NCI-H2081 (cell line): ENCODE data around the gene SOX30.

Experiments used
- DNase-seq, 2 experiments: peaks; one replicate each; lab custom pipeline; 2025; lab: John Stamatoyannopoulos, UW

Gene SOX30

DNA sequence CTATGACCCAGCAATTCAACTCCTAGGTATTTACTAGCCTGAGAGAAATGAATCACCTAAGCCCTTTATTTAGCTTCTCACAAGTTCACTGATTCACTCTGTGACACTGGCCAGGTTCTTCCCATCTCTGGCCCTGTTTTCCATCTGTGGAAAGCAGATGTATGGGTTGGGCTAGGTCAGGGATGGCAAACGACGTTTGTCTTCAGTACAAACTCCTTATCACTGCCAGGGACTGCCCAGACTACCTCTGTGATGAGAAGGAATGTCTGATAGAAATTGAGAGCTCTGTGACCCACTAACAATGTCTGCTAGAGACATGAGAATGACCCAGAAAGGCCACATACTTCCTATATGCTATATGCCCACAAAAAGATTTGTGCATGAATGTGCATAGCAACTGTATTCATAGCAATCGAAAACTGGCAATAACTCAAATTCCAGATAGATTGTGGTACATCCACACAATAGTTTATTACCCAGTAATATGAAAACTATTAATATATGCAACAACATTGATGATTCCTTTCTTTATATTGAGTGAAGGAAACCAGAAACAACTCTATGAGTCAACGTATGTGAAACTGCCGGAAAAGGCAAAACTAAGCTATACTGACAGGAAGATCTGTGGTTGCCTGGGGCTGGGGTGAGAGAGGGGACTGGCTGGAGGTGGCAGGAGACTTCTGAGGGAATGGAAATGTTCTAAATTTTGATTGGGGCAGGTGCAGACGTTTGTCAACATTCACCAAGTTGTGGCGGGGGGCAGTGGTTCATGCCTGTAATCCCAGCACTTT lies 44.7 kb downstream of the SOX30 start:
- no peak for DNase-seq

DNA sequence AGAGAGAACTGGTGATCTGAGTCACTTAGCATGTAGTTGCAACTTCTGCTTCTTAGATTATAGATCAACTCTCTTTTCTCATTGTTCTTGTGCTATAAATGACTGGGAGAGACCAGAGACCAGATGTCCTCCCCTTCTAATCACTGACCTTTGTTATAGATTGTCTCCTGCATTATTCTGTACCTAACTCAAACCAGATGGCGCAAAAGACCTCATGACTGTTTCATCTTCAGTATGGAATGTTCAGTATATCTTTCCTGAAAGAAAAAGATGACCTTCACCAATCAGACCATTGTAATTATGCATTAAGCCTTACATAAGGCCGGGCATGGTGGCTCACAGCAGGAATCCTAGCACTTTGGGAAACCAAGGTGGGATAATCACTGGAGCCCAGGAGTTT lies 46.2 kb downstream of the SOX30 start:
- DNase-seq, result no peak

DNA sequence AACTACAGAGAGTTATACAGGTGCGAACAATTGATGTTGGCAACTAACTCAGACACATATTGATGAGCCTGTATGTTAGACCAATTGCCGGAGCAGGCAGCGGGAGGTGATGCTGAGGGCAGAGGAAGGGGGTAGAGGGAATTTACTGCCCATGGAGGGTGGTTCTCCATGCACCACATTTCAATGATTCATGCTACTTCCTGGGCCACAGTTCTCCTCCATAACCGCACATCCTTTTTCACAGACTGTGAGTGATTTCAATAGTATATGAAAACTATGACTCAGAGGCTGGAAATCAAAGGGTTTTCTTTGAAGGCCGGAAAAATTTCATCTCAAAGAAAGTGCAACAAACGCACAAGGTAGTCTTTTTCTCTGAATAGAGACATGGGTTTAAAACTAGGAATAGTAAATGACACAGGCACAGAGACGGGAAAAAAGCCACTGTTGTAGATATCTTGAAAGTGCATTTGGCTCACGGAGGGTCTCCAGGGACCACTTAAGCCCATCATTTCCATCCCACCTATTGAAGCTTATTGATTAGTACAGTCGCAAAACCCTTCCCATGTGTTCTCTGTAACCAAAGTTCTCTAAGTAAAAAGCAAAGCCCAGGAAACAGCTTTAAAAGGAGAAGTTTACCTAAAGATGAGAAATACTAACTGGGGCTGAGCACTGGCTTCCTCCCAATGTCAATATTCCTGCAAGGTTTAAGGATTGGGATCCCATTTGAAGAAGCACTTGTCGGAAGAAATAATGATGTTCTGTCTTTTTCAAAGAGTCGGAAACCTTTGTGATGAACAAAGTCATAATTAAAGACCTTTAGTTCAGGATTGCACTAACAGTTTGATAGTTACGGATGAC lies 48.7 kb downstream of the SOX30 start:
- peak in 1 of 2 experiments; percentile 10 for DNase-seq

DNA sequence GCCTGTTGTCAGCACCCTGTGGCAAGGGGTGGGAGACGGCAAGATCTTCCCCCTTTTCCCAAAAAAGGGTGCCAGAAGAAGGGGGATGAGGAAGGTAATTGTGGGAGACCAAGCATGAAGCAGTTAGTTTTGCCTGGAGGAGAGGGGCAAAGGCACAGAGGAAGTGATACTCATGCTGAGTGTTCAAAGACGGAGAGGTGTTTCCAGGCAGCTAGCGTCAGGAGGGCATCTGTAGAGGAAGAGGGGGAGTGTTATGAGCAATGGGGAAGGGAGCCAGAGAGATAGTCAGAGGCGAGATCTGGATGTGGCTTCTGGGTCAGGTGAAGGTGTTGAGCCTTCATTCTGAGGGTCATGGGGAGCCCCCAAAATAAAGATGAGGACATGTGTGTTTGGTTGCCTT lies 49.7 kb downstream of the SOX30 start:
- DNase-seq, result no peak

DNA sequence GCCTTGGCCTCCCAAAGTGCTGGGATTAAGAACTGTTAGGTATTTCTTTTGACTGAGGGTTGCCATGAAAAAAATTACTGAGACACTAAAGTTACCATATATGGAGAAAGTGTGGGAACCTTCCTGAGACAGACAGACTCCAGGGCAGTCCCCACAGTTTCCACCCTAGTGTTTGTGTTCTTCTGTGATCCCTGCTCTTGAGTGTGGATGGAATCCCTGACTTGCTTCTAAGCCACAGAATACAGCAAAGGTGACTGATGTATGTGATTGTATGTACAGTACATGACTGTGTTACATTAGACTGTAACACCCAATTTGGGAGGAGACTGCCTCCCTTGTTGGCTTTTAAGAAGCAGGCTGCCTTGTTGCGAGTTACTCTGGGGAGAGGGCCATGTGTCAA lies 52.0 kb downstream of the SOX30 start:
- DNase-seq, result no peak

DNA sequence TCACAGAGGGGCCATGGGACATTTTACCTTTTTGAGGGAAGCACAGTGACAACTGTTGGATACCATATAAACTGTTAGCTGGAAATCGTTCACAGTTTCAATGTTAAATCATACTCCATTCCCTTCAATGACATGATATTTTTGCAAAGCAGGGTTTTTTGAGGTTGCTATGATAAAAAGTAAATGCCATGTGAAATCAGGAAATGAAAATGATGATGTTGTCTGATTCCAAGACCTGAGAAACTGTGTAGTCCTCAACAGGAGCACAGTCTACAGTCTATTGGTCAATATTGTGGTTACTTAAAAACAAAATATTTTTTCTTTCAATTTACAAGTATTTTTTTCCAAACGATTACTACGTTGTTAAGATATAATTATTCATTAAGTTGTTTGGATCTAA lies 52.7 kb downstream of the SOX30 start:
- DNase-seq, result no peak

DNA sequence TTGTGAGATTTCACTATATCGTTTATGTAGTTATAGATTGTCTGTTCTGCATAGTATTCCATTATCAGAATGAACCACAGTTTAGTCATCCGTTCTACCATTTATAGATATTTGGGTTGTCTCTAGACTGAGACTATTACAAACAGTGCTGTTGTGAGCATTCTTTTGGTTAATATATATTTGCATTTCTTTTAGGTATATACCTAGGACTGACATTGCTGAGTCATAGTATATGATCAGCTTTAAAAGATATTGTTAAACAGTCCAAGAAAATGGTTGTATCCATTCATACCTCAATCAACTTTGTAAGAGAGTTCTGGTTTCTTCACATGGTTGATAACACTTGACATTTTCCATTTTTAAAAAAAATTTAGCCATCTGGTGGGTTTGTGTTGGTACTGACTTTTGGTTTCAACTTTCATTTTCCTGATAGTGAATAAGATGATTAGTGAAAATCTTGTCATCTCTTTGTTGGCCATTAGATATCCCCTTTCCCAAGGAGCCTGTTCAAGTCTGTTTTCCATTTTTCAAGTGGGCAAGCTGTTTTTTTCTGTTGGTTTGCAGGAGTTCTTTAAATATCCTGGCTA lies 53.8 kb downstream of the SOX30 start:
- DNase-seq, result no peak

DNA sequence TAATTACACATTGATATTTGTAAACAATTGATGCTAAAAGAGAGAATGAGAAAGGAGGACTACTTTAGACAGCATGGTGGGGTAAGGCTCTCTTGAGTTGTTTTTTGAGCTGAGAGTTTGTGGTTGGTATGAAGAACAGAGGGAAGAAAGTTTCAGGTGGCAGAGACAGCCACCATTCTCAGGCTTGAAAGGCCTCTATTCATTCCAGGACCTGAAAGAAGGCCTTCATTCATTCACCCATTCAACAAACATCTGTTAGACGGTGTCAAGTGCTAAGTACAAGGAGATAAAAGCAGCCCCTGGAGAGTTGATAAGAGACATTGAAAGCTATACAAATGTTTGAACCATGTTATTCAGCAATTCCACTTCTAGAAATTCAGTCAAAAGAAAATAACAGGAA lies 55.0 kb downstream of the SOX30 start:
- DNase-seq, result no peak

DNA sequence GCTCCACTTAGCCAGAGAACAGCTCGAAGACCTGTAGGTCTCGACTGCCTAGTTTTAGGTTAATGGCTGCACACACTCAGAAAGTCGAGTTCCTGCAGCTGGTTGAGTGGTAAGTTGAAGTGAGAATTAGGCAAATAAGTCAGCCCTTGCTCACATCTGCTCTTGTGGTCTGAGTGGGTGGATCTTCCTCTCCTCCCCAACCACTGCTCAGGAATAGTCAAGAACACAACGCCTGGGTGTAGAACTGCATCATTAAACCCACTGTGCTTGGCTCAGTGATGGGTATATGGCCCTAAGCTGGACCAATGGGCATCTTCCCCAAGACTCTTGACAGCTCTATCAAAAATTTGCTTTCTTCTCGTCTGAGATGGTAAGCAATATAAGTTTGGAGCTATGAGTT lies 55.8 kb downstream of the SOX30 start:
- DNase-seq, result no peak

DNA sequence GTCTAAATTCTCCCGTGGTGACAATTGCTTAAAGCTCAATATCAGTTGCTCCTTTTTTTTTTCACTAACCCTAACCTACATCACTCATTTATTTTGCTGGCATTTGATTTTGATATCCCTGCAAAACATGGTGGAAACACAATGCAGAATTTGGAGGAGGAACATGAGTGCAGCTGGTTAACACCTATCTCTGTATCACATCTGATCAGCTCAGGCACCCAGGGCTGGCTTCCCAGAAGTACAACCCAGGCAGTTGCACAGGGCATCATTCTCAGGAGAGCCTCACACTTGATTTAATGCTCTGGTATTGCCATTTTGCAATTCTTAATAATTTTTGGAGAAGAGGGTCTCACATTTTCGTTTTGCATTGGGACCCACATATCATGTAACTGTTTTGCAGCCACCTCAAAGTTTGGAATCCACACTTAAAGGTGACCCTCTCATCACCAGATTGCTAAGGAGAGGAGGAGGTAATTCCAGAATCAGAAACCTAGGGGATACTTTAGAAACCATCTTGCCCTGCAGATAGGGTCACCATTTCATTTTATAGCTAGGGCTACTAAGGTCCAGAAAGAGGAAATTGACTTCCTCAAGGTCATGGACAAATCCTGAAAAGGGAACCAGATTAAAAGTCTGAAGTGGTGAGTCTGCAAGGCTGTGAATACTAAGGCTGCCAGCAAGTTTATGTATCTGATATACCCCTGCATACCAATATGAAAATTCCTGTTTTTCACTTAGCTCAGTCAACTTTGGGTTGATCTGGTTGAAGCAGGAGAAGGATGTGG lies 57.4 kb downstream of the SOX30 start:
- DNase-seq, result no peak

DNA sequence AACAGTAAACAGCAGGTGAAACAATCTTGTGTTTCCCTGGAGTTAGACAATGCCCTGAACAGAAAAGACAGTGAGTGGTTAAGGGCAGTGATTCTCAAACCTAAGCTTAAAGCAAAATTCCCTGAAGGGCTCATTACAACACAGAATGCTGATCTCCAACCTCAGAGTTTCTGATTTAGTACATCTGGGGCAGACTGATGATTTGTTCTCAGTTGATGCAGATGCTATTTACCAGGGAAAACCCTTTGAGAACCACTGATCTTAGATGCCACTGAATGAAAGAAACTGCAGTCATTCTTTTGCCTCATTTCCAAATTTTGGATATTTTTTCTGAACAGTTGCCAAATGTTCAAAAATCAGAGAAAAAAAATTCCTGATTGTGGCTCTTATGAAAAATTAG lies 58.0 kb downstream of the SOX30 start:
- no peak for DNase-seq

DNA sequence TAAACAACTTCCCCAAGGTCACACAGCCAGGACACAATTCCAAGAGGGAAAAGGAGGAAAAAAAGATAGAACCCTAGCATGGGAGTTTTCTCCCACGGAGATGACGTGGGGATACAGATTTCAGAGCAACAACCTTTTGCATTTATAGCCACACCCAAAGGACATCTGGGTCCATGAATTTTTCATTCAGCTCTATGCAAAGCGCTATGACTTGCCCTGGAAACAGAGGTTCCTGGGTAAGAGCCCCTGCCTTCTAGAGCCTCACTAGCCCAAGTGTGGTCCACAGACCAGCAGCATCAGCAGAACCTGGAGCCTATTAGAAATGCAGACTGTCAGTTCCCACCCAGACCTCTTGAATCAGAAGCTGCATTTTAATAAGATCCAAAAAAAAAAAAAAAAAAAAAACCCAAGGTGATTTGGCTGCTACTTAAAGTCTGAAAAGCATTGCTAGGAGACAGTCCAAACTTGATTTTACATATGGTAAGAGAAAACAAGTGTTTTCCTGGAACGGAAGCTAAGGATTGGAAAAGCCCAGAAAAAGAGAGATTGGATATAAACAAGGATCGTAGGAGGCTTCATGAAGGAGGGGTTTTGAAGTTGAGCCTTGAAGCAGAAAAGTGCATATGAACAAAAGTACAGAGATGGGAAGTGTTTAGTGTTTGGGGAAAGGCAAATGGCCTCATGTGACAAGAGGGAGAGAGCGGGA lies 59.0 kb downstream of the SOX30 start:
- no peak for DNase-seq

DNA sequence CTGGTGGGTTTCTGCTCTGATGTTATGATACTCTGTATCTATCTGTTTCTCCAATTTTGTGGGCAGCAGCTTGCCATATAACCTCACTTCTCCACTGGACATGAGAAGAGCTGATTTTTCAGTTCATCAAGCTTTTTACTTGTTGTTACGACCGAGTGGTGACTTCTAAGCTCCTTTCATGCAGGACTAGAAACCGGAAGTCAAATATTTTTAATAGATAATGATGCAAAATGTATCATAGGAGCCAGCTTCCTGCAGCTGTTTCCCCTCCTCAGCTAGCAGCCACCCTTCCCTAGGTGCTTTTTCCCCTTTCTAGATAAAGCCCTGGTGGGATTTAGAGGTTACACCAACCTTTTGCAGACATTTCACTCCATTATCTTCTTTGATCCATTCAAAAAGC lies 59.6 kb downstream of the SOX30 start:
- no peak for DNase-seq

DNA sequence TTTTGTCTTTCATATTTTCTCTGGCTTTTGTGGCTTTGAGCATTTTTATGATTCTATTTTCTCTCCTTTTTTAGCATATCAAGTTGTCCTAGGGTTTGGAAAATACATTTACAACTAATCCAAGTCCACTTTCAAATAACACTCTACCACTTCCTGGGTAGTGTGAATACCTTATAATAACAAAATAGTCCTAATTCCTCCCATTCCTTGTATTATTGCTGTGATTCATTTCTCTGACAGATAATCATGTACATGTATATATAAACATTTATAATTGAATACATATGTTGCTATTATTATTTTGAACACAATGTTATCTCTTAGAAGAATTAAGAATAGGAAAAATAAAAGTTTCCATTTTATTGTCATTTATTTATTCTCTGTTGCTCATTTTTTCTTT lies 61.8 kb downstream of the SOX30 start:
- DNase-seq, result no peak

DNA sequence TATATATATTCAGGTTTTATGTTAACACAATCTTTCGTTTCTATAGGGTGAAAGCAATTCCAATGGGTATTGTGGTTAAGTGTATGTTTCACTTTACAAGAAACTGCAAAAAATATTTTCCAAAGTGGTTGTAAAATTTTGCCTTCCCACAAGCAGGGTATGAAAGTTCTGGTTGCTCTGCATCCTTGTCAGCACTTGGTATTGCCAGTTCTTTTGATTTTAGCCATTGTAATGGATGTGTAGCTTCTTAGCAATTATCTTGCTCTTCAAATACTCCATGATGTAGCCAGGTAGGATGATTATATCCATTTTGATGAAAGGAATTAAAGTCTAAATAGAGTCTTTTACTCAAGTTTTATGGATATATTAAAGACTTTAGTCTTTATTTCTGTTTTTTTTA lies 67.6 kb downstream of the SOX30 start:
- DNase-seq, result no peak

DNA sequence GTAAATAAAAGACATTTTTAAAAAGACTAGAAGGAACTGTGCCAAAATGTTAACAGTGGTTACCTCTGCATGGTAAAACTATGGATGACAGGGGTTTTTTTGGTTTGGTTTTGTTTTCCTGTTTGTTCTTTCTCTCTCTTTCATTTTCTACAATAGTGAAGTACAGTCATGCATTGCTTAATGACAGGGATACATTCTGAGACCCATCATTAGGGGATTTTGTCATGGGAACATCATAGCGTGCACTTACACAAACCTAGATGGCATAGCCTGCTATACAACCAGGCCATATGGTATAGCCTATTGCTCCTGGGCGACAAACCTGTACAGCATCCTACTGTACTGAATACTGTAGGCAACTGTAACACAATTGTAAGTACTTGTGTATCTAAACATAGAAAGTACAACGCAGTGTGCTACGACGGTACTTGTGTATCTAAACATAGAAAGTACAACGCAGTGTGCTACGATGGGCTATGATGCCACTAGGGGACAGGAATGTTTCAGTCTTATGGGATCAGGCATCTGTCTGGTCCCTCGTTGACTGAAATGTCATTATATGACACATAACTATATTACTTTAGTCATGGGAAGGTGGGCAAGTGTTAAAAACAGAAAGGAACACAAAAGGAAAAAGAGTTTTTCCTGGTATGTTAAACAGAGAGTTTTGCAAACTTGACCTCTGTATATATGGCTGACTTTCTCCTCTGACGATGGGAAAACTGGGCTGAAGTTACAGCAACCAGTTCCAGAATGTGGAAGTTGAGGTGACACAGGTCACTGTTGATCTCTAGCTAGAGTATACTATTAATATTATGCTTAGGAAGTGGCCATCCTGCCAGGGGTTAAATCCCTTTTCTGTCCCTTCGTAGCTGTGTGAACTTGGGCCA lies 69.3 kb downstream of the SOX30 start:
- peak; percentile 8 to 43 for DNase-seq

DNA sequence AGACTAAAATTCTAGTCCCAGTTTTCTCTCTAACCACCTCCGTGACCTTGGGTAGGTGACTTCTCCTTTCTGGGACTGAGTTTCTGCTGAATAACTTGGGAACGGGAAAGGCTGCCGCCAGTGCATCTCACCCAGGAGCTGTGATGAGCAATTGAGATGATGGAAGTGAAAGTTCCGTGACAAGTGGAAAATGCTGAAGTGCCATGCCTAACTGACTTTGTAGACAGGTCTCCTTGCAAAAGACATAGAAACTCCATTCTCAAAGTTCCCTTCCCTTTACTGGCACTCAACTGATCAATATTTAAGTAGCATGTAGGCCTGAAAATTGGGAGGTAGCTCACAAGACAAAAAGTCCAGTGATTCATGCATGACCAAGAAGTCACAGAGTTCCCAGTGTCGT lies 70.3 kb downstream of the SOX30 start:
- no peak for DNase-seq

DNA sequence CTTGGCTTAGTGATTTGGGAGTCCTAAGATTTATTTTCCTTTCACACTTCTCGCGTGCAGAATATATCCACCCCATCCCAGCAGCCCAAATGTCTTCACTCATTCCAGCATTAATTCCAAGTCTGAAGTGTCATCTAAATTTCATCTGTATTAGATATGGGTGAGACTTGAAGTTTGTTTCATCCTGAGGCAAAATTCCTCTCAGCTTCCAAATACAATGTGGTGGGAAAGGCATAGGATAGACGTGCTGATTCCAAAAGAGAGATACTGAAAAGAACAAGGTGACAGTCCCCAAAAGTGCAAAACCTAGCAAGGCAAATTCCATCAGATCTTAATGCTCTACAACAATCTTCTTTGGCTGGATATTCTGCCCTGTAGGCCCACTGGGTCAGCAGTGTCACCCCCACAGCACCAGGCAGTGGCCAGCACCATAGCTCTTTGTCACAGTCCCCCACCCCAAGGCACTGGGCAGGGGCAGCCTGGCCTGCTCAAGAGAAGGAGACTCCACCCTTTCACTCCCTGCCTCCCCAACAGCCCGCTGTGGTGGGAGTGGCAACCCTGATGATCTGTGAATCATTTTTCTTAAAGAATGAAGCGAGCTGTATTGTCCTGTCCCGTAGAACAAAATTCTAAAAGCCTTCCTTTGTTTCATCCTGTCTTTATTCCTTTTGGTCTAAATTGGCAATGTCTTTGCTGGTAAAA lies 74.0 kb downstream of the SOX30 start:
- no peak for DNase-seq

DNA sequence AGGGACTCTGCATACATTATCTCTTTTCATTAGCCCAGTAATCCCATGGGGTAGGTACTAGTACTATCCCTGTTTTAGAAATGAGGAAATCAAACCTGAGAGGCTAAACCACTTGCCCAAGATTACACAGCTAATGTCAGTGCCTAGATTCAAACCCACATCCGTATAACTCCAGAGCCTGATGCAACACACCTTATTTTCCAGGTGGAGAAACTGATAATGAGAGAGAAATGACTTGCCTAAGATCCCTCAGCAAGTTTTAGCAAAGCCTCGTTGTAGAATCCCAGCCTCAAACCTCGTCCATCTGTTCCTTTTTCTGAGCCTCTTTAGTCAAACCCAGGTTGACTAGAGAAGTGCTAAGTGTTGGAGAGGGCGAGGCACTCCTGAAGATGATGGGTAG lies 75.6 kb downstream of the SOX30 start:
- no peak for DNase-seq
